SK-N-SH treated with all-trans-retinoic acid at 6 μM for 48 hours (cell line): ENCODE measurements around the gene LRCH3.

Source experiments
- ATAC-seq: fragments of 200-7000 bp; cut with Tn5 transposase; 3 replicates; pipeline ENCODE4 v1.9.1; 2020; ENCODE audit warnings: mild to moderate bottlenecking, moderate library complexity
- ARNTL ChIP-seq: fragments of 450-650 bp; formaldehyde crosslinking; IDR thresholded peaks from 2 replicates; pipeline ENCODE4 v1.5.0; 2020; ENCODE audit warnings: low read depth, mild to moderate bottlenecking, moderate library complexity, borderline replicate concordance
- CREB5 ChIP-seq: fragments of 250-450 bp; sonication (Bioruptor Pico); IDR thresholded peaks from 2 replicates; pipeline ENCODE4 v1.5.1; 2020; ENCODE audit warnings: low read depth, mild to moderate bottlenecking, moderate library complexity
- CSDC2 ChIP-seq: fragments of 250-450 bp; sonication (Bioruptor Pico); IDR thresholded peaks from 2 replicates; pipeline ENCODE4 v1.5.0; 2020; ENCODE audit warnings: mild to moderate bottlenecking, moderate library complexity
- ESRRG ChIP-seq: fragments of 250-450 bp; sonication (Bioruptor Pico); IDR thresholded peaks from 2 replicates; pipeline ENCODE4 v1.6.1; 2021; ENCODE audit warnings: mild to moderate bottlenecking
- GLIS3 ChIP-seq: fragments of 250-450 bp; sonication (Bioruptor Pico); IDR thresholded peaks from 2 replicates; pipeline ENCODE4 v1.5.0; 2020; ENCODE audit warnings: mild to moderate bottlenecking, moderate library complexity
- ISL1 ChIP-seq: fragments of 250-450 bp; sonication (Bioruptor Pico); IDR thresholded peaks from 2 replicates; pipeline ENCODE4 v2.1.2; 2022; ENCODE audit warnings: mild to moderate bottlenecking, moderate library complexity
- PPARA ChIP-seq: fragments of 250-450 bp; sonication (Bioruptor Pico); IDR thresholded peaks from 2 replicates; pipeline ENCODE4 v1.5.0; 2020; ENCODE audit warnings: mild to moderate bottlenecking, borderline replicate concordance
- RARB ChIP-seq: fragments of 250-450 bp; sonication (Bioruptor Pico); IDR thresholded peaks from 2 replicates; pipeline ENCODE4 v1.8.0; 2021; ENCODE audit warnings: mild to moderate bottlenecking, moderate library complexity
- SNAI2 ChIP-seq: fragments of 250-450 bp; sonication (Bioruptor Pico); IDR thresholded peaks from 2 replicates; pipeline ENCODE4 v1.5.0; 2020; ENCODE audit warnings: mild to moderate bottlenecking, moderate library complexity
- TCF4 ChIP-seq: fragments of 250-450 bp; sonication (Bioruptor Pico); IDR thresholded peaks from 2 replicates; pipeline ENCODE4 v1.8.0; 2021; ENCODE audit warnings: mild to moderate bottlenecking, moderate library complexity, borderline replicate concordance
- TOX ChIP-seq: fragments of 250-450 bp; sonication (Bioruptor Pico); IDR thresholded peaks from 2 replicates; pipeline ENCODE4 v1.8.0; 2021; ENCODE audit warnings: mild to moderate bottlenecking, moderate library complexity, borderline replicate concordance
- TSHZ2 ChIP-seq: fragments of 250-450 bp; sonication (Bioruptor Pico); IDR thresholded peaks from 2 replicates; pipeline ENCODE4 v1.5.0; 2020; ENCODE audit warnings: mild to moderate bottlenecking, moderate library complexity
- ZC3H10 ChIP-seq: fragments of 250-450 bp; sonication (Bioruptor Pico); IDR thresholded peaks from 2 replicates; pipeline ENCODE4 v1.5.1; 2021; ENCODE audit warnings: mild to moderate bottlenecking, moderate library complexity
- ZFP3 ChIP-seq: fragments of 250-450 bp; sonication (Bioruptor Pico); IDR thresholded peaks from 2 replicates; pipeline ENCODE4 v1.5.0; 2020; ENCODE audit warnings: mild to moderate bottlenecking, moderate library complexity
- ZFP30 ChIP-seq: fragments of 450-650 bp; formaldehyde crosslinking; IDR thresholded peaks from 2 replicates; pipeline ENCODE4 v1.5.0; 2022; ENCODE audit warnings: mild to moderate bottlenecking, moderate library complexity
- ZNF565 ChIP-seq: fragments of 450-650 bp; formaldehyde crosslinking; conservative IDR thresholded peaks from 2 replicates; pipeline ENCODE4 v1.5.0; 2020; ENCODE audit warnings: low read depth, mild to moderate bottlenecking, moderate library complexity
- ZNF70 ChIP-seq: fragments of 450-650 bp; formaldehyde crosslinking; IDR thresholded peaks from 2 replicates; pipeline ENCODE4 v1.5.0; 2020; ENCODE audit warnings: mild to moderate bottlenecking, moderate library complexity
- ZNF8 ChIP-seq: fragments of 450-650 bp; formaldehyde crosslinking; IDR thresholded peaks from 2 replicates; pipeline ENCODE4 v1.5.0; 2020; ENCODE audit warnings: mild to moderate bottlenecking, moderate library complexity
- TF ChIP-seq, protein P1 (sequence below): fragments of 250-450 bp; sonication (Bioruptor Pico); IDR thresholded peaks from 2 replicates; pipeline ENCODE4 v1.8.0; 2021; ENCODE audit warnings: low read depth, mild to moderate bottlenecking, moderate library complexity, borderline replicate concordance
- TF ChIP-seq, protein P2 (sequence below): fragments of 250-450 bp; sonication (Bioruptor Pico); IDR thresholded peaks from 2 replicates; pipeline ENCODE4 v1.8.0; 2020; ENCODE audit warnings: mild to moderate bottlenecking, moderate library complexity, borderline replicate concordance
- TF ChIP-seq, protein P3 (sequence below): fragments of 250-450 bp; sonication (Bioruptor Pico); IDR thresholded peaks from 2 replicates; pipeline ENCODE4 v1.5.1; 2021; ENCODE audit warnings: mild to moderate bottlenecking, moderate library complexity

Gene LRCH3

DNA sequence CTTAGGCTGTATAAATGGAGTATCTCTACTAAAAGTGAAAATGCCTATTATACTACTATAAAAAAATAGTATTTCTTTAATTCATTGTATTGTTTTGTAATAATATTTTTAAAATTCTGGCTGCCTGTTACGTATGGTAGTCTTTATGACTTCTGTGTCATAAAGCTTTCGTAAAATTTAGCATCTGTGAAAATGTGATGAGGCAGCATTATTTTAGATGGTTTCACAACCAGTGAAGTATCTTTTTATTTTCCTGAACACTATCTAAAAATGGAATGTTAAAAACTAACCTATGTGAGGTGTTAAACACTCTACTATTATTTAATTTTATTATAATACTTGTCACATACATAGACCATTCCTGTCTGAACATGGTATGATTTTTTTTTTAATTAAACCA lies 46.2 kb downstream of the LRCH3 start:
- TF ChIP-seq ZNF70 (CRISPR knock-in tag) (no peak), ZNF8 (no peak), TOX (no peak), ARNTL (CRISPR knock-in tag) (no peak), RARB (CRISPR knock-in tag) (no peak), TCF4 (CRISPR knock-in tag) (no peak), ZFP30 (CRISPR knock-in tag) (no peak), CREB5 (CRISPR knock-in tag) (no peak), ZNF565 (CRISPR knock-in tag) (no peak), ISL1 (no peak), SNAI2 (CRISPR knock-in tag) (no peak), GLIS3 (CRISPR knock-in tag) (no peak), ESRRG (CRISPR knock-in tag) (no peak), CSDC2 (CRISPR knock-in tag) (no peak), PPARA (CRISPR knock-in tag) (no peak)
- TF ChIP-seq, protein P1, sequence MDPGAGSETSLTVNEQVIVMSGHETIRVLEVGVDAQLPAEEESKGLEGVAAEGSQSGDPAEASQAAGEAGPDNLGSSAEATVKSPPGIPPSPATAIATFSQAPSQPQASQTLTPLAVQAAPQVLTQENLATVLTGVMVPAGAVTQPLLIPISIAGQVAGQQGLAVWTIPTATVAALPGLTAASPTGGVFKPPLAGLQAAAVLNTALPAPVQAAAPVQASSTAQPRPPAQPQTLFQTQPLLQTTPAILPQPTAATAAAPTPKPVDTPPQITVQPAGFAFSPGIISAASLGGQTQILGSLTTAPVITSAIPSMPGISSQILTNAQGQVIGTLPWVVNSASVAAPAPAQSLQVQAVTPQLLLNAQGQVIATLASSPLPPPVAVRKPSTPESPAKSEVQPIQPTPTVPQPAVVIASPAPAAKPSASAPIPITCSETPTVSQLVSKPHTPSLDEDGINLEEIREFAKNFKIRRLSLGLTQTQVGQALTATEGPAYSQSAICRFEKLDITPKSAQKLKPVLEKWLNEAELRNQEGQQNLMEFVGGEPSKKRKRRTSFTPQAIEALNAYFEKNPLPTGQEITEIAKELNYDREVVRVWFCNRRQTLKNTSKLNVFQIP (CRISPR knock-in tag), result no peak
- TF ChIP-seq, protein P2, sequence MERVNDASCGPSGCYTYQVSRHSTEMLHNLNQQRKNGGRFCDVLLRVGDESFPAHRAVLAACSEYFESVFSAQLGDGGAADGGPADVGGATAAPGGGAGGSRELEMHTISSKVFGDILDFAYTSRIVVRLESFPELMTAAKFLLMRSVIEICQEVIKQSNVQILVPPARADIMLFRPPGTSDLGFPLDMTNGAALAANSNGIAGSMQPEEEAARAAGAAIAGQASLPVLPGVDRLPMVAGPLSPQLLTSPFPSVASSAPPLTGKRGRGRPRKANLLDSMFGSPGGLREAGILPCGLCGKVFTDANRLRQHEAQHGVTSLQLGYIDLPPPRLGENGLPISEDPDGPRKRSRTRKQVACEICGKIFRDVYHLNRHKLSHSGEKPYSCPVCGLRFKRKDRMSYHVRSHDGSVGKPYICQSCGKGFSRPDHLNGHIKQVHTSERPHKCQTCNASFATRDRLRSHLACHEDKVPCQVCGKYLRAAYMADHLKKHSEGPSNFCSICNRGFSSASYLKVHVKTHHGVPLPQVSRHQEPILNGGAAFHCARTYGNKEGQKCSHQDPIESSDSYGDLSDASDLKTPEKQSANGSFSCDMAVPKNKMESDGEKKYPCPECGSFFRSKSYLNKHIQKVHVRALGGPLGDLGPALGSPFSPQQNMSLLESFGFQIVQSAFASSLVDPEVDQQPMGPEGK (CRISPR knock-in tag), result no peak
- TF ChIP-seq, protein P3, sequence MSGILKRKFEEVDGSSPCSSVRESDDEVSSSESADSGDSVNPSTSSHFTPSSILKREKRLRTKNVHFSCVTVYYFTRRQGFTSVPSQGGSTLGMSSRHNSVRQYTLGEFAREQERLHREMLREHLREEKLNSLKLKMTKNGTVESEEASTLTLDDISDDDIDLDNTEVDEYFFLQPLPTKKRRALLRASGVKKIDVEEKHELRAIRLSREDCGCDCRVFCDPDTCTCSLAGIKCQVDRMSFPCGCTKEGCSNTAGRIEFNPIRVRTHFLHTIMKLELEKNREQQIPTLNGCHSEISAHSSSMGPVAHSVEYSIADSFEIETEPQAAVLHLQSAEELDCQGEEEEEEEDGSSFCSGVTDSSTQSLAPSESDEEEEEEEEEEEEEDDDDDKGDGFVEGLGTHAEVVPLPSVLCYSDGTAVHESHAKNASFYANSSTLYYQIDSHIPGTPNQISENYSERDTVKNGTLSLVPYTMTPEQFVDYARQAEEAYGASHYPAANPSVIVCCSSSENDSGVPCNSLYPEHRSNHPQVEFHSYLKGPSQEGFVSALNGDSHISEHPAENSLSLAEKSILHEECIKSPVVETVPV (CRISPR knock-in tag), result no peak
- ATAC-seq, result no peak

GRCh38 chr3:197841789-197842188 lies 50.7 kb downstream of the LRCH3 start:
- ATAC-seq, result no peak
- TF ChIP-seq TCF4 (CRISPR knock-in tag), result no peak
- TF ChIP-seq, protein P3 (CRISPR knock-in tag), result no peak
- no peak for TF ChIP-seq TSHZ2 (CRISPR knock-in tag)
- no peak for TF ChIP-seq PPARA (CRISPR knock-in tag)
- no peak for TF ChIP-seq SNAI2 (CRISPR knock-in tag)
- TF ChIP-seq GLIS3 (CRISPR knock-in tag), result no peak
- no peak for TF ChIP-seq ARNTL (CRISPR knock-in tag)
- TF ChIP-seq ZNF565 (CRISPR knock-in tag), result no peak
- TF ChIP-seq, protein P1 (CRISPR knock-in tag), result no peak
- no peak for TF ChIP-seq ZC3H10 (CRISPR knock-in tag)
- TF ChIP-seq CREB5 (CRISPR knock-in tag), result no peak
- no peak for TF ChIP-seq ZFP30 (CRISPR knock-in tag)
- no peak for TF ChIP-seq CSDC2 (CRISPR knock-in tag)
- TF ChIP-seq ISL1, result no peak
- TF ChIP-seq ZNF70 (CRISPR knock-in tag), result no peak
- no peak for TF ChIP-seq ZFP3 (CRISPR knock-in tag)
- TF ChIP-seq, protein P2 (CRISPR knock-in tag), result no peak
